Parathyroid adenoma (tissue), 2 donors: ENCODE measurements around the gene RPRD1A.
"Not testable (repeated sequence)": the region's sequence is repeated elsewhere in the genome, so short reads cannot be mapped to it uniquely, and the experiment has no call there.

ENCODE experiments used
- H2AFZ ChIP-seq: fragments of 300-600 bp; sonication (generic); one replicate; pipeline ENCODE4 v1.7.0; 2017; ENCODE audit warnings: antibody characterized with exemption, mild to moderate bottlenecking
- H3K27ac ChIP-seq: fragments of 300-600 bp; sonication (generic); one replicate; pipeline ENCODE4 v1.7.0; 2017
- H3K27me3 ChIP-seq: fragments of 300-600 bp; sonication (generic); one replicate; pipeline ENCODE4 v1.7.0; 2017; ENCODE audit warnings: low read length; ENCODE audit not compliant: control insufficient read depth, insufficient read depth
- H3K36me3 ChIP-seq: fragments of 300-600 bp; sonication (generic); one replicate; pipeline ENCODE4 v1.7.0; 2017; ENCODE audit warnings: low read length; ENCODE audit not compliant: control insufficient read depth, insufficient read depth
- H3K4me1 ChIP-seq: fragments of 300-600 bp; sonication (generic); one replicate; pipeline ENCODE4 v1.7.0; 2017; ENCODE audit warnings: control low read depth
- H3K4me2 ChIP-seq: fragments of 300-600 bp; sonication (generic); one replicate; pipeline ENCODE4 v1.7.0; 2017; ENCODE audit warnings: low read length
- H3K4me3 ChIP-seq: fragments of 300-600 bp; sonication (generic); one replicate; pipeline ENCODE4 v1.7.0; 2017; ENCODE audit warnings: low read depth, low read length
- H3K79me2 ChIP-seq: fragments of 300-600 bp; sonication (generic); one replicate; pipeline ENCODE4 v1.7.0; 2017; ENCODE audit warnings: control low read depth
- H3K9ac ChIP-seq: fragments of 300-600 bp; sonication (generic); one replicate; pipeline ENCODE4 v1.7.0; 2017; ENCODE audit warnings: mild to moderate bottlenecking
- H3K9me3 ChIP-seq: fragments of 300-600 bp; sonication (generic); one replicate; pipeline ENCODE4 v1.7.0; 2017; ENCODE audit warnings: low read length; ENCODE audit not compliant: control insufficient read depth
- TF ChIP-seq, protein P1 (sequence below): fragments of 300-600 bp; sonication (generic); IDR thresholded peaks from one replicate; pipeline ENCODE4 v1.7.0; 2017; ENCODE audit warnings: antibody characterized with exemption, mild to moderate bottlenecking
- donor health status: primary hyperparathyroidism.

The RPRD1A gene, protein sequence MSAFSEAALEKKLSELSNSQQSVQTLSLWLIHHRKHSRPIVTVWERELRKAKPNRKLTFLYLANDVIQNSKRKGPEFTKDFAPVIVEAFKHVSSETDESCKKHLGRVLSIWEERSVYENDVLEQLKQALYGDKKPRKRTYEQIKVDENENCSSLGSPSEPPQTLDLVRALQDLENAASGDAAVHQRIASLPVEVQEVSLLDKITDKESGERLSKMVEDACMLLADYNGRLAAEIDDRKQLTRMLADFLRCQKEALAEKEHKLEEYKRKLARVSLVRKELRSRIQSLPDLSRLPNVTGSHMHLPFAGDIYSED

DNA sequence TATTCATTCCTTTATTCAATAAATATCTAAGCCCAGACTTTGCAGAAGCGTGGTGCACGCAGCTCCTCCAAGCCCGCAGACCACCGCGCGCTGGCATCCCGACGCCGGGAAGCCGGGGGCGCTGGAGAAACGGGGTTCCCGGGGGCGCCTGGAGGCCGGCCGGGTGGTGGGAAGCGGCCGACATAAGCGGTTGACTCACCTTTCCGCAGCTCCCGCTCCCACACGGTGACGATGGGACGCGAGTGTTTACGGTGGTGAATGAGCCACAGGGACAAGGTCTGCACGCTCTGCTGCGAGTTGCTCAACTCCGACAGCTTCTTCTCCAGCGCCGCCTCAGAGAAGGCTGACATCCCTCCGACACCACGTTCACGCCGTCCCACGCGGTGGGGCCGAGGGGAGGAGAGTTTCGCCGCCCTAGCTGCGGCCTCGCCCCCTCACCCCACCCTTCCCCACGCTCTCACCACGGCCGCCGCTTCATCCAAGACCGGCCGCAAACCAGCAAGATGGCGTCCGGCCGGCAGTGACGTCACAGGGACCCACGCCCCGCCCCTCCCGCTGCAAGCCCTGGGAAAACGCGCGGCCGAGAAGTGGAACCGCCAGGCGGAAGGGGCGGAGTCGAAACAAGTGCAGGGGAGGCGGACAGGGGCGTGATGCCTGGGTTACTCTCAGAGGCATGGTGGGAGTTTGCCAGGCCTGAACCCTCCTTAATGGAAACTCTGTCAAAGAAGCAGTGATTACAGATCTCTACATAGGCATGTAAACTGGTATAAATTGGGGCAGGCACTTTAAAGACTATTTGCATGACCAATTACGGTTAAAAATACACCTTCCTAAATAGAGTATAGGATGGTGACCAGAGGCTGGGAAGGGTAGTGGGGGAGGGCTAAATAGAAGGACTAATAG is at the start of gene RPRD1A:
RPRD1A (minus strand) TSS at position 505 of the 903 bp plus-strand sequence; CDS start at position 350, 155 bp downstream.
- H3K27me3 ChIP-seq = no peaks in the 10 kb centered on the region
- peak within 1 kb of the TSS; percentile 76 for H2AFZ ChIP-seq
- no peaks in the 10 kb centered on the region for H3K36me3 ChIP-seq
- H3K9ac ChIP-seq = peak within 1 kb of the TSS; percentile 89
- peaks cover 24% of the 10 kb centered on the region for H3K79me2 ChIP-seq
- no peaks in the 10 kb centered on the region for H3K9me3 ChIP-seq
- H3K27ac ChIP-seq = peak within 1 kb of the TSS; percentile 68
- H3K4me2 ChIP-seq = peak within 1 kb of the TSS; percentile 54
- peak within 1 kb of the TSS; percentile 82 for H3K4me3 ChIP-seq
- peaks cover 3% of the 10 kb centered on the region for H3K4me1 ChIP-seq
- TF ChIP-seq, protein P1, sequence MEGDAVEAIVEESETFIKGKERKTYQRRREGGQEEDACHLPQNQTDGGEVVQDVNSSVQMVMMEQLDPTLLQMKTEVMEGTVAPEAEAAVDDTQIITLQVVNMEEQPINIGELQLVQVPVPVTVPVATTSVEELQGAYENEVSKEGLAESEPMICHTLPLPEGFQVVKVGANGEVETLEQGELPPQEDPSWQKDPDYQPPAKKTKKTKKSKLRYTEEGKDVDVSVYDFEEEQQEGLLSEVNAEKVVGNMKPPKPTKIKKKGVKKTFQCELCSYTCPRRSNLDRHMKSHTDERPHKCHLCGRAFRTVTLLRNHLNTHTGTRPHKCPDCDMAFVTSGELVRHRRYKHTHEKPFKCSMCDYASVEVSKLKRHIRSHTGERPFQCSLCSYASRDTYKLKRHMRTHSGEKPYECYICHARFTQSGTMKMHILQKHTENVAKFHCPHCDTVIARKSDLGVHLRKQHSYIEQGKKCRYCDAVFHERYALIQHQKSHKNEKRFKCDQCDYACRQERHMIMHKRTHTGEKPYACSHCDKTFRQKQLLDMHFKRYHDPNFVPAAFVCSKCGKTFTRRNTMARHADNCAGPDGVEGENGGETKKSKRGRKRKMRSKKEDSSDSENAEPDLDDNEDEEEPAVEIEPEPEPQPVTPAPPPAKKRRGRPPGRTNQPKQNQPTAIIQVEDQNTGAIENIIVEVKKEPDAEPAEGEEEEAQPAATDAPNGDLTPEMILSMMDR = no peak

DNA sequence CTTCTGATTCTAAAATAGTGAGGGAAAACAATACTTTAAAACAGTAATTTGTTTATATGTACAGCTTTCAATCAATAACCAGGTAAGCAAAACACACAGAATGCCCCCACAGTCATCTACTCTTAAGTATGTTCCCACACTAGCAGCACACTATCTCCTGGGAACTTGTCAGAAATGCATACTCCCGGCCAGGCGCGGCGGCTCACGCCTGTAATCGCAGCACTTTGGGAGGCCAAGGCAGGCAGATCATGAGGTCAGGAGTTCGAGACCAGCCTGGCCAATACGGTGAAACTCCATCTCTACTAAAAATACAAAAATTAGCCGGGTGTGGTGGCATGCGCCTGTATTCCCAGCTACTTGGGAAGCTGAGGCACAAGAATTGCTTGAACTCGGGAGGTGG is 49.4 kb upstream of the RPRD1A start:
- H3K4me3 ChIP-seq, H3K4me1 ChIP-seq, H2AFZ ChIP-seq, H3K9me3 ChIP-seq, H3K36me3 ChIP-seq, H3K79me2 ChIP-seq, H3K27ac ChIP-seq, H3K9ac ChIP-seq, H3K27me3 ChIP-seq, H3K4me2 ChIP-seq: not testable (repeated sequence)

DNA sequence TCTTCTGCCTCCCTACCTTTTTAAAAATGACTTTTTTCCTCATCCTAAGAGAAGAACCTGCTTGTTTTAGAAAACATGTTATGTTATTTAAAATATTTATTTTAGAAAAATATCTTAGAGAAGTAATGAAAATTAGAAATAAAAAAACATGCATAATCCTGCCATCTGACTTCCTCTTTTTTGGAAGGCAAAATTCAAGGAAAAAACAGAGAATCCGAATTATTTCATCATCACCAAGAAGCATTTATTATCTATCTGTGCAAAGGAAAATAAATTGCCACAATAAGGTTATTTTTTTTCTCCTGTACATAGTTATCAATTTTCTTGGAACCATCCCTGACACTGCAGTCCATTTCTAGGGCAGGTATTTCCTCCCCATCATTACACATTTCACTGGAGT is 47.4 kb upstream of the RPRD1A start:
- no peak overlapping the region for H3K9ac ChIP-seq
- H3K4me3 ChIP-seq = no peak overlapping the region
- H3K9me3 ChIP-seq = no peaks in the 10 kb centered on the region
- no peak overlapping the region for H3K4me2 ChIP-seq
- no peaks in the 10 kb centered on the region for H3K36me3 ChIP-seq
- no peak overlapping the region for H2AFZ ChIP-seq
- TF ChIP-seq, protein P1 = no peak
- no peaks in the 10 kb centered on the region for H3K4me1 ChIP-seq
- H3K27ac ChIP-seq = no peak overlapping the region
- no peaks in the 10 kb centered on the region for H3K27me3 ChIP-seq
- H3K79me2 ChIP-seq = no peaks in the 10 kb centered on the region

DNA sequence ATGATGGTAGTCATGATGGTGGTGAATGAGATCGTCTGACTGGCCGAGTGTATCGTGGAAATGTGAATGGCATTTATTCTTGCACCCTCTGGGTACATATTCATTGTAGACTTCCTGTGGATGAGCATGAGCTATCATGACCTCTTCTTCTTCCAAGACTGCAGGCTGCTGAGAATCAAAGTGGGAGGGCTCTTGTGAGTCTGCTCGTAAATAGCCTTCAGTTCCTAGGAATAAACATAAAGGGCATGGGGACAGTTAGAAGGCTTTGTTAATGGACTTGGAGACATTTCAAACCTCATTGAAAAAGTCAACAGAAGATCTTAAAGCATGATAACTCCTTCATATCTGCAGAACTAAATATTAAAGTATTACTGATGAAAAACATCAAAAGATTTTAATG is 46.9 kb upstream of the RPRD1A start:
- no peak overlapping the region for H3K9ac ChIP-seq
- TF ChIP-seq, protein P1 = no peak
- H2AFZ ChIP-seq = no peak overlapping the region
- no peaks in the 10 kb centered on the region for H3K79me2 ChIP-seq
- no peak overlapping the region for H3K4me3 ChIP-seq
- no peaks in the 10 kb centered on the region for H3K4me1 ChIP-seq
- no peak overlapping the region for H3K27ac ChIP-seq
- no peak overlapping the region for H3K4me2 ChIP-seq
- H3K36me3 ChIP-seq = no peaks in the 10 kb centered on the region
- no peaks in the 10 kb centered on the region for H3K9me3 ChIP-seq
- no peaks in the 10 kb centered on the region for H3K27me3 ChIP-seq

DNA sequence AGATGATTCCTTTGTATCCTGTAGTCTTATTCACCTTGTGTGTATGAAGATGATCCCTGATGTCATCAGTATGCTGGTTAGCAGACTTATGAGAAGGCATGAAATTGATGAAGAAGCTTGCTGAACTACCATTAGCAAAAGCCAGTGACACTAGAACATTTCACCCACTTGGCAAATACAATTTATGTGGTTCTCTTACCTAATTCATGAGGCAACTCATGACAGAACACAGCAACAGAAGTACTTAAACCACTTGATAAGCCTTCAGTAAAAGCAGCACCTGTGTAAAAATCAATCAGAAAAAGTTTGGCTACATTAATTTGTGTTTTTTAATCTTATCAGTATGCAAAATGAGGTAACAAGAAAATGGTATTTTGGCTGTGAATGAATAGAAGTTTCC is 44.9 kb upstream of the RPRD1A start:
- H3K27me3 ChIP-seq = no peaks in the 10 kb centered on the region
- H3K9me3 ChIP-seq = no peaks in the 10 kb centered on the region
- no peaks in the 10 kb centered on the region for H3K79me2 ChIP-seq
- no peak overlapping the region for H2AFZ ChIP-seq
- no peak overlapping the region for H3K9ac ChIP-seq
- no peaks in the 10 kb centered on the region for H3K4me1 ChIP-seq
- H3K4me3 ChIP-seq = no peak overlapping the region
- H3K4me2 ChIP-seq = no peak overlapping the region
- TF ChIP-seq, protein P1 = no peak
- no peaks in the 10 kb centered on the region for H3K36me3 ChIP-seq
- no peak overlapping the region for H3K27ac ChIP-seq
